Liver (tissue), 9 donors: ENCODE measurements around the gene IGFBP1. TPM values are rescaled to one million over a fixed set of nuclear protein-coding genes. Genes with fewer than 3 reads are reported as not detected.
A peak's percentile ranks its signal among the peaks of the same experiment; 100 is the strongest.

Experiments used
- DNase-seq: peaks from one replicate; pipeline ENCODE4 v3.0.0-alpha.2; 2017; ENCODE audit warnings: low spot score
- H3K27ac ChIP-seq, 2 donors: one replicate each; pipeline ENCODE4 v1.7.0; 2013; ENCODE audit warnings: inconsistent platforms in 2 of 2, low read length in 2 of 2, control low read depth in 1 of 2, low read depth in 1 of 2, mild to moderate bottlenecking in 1 of 2
- H3K27me3 ChIP-seq, 4 donors: one replicate each; pipeline versions ENCODE4 v1.6.1 to v1.7.0; 2013; ENCODE audit warnings: low read length in 3 of 4, inconsistent platforms in 1 of 4, mild to moderate bottlenecking in 1 of 4, moderate library complexity in 1 of 4; ENCODE audit not compliant: control insufficient read depth in 4 of 4, insufficient read depth in 4 of 4
- H3K36me3 ChIP-seq, 4 donors: one replicate each; pipeline versions ENCODE4 v1.6.1 to v1.7.0; 2013; ENCODE audit warnings: low read length in 3 of 4, mild to moderate bottlenecking in 3 of 4, low read depth in 1 of 4, moderate library complexity in 1 of 4; ENCODE audit not compliant: control insufficient read depth in 4 of 4, insufficient read depth in 3 of 4
- H3K4me1 ChIP-seq, 4 donors: one replicate each; pipeline versions ENCODE4 v1.6.1 to v1.7.0; 2013; ENCODE audit warnings: low read length in 3 of 4, mild to moderate bottlenecking in 3 of 4, moderate library complexity in 1 of 4; ENCODE audit not compliant: control insufficient read depth in 4 of 4, insufficient read depth in 4 of 4
- H3K4me3 ChIP-seq, 3 donors: one replicate each; pipeline versions ENCODE4 v1.6.1 to v1.7.0; 2013; ENCODE audit warnings: low read length in 3 of 3, control low read depth in 1 of 3, low read depth in 1 of 3, mild to moderate bottlenecking in 1 of 3
- H3K9ac ChIP-seq, 2 donors: one replicate each; pipeline ENCODE4 v1.7.0; 2013; ENCODE audit warnings: low read length in 2 of 2, mild to moderate bottlenecking in 2 of 2, moderate library complexity in 2 of 2, control low read depth in 1 of 2, low read depth in 1 of 2
- H3K9me3 ChIP-seq, 4 donors: one replicate each; pipeline versions ENCODE4 v1.6.1 to v1.7.0; 2013; ENCODE audit warnings: low read length in 3 of 4; ENCODE audit not compliant: control insufficient read depth in 4 of 4
- ATF3 ChIP-seq: IDR thresholded peaks from 2 replicates; pipeline ENCODE4 v1.6.1; 2016; ENCODE audit warnings: antibody characterized with exemption
- CTCF ChIP-seq: fragments of 150-350 bp; IDR thresholded peaks from 2 replicates; pipeline ENCODE4 v1.5.1; 2017; ENCODE audit warnings: improper control_type of control experiment, low read depth, low read length; ENCODE audit not compliant: missing input control
- EGR1 ChIP-seq, 2 donors: IDR thresholded peaks; 2 replicates each; pipeline ENCODE4 v1.6.1; 2016 to 2018; ENCODE audit warnings: antibody characterized with exemption in 2 of 2, low read depth in 2 of 2
- FOXA1 ChIP-seq: IDR thresholded peaks from 2 replicates; pipeline ENCODE4 v1.6.1; 2016; ENCODE audit warnings: antibody characterized with exemption
- FOXA2 ChIP-seq: IDR thresholded peaks from 2 replicates; pipeline ENCODE4 v1.6.1; 2016; ENCODE audit warnings: antibody characterized with exemption
- GABPA ChIP-seq, 2 donors: IDR thresholded peaks in 1 of 2; conservative IDR thresholded peaks in 1 of 2; 2 replicates each; pipeline ENCODE4 v1.6.1; 2016; ENCODE audit warnings: antibody characterized with exemption in 2 of 2, mild to moderate bottlenecking in 1 of 2, moderate library complexity in 1 of 2
- HNF4A ChIP-seq, 2 donors: conservative IDR thresholded peaks; 2 replicates each; pipeline ENCODE4 v1.6.1; 2016; ENCODE audit warnings: antibody characterized with exemption in 2 of 2, mild to moderate bottlenecking in 2 of 2
- HNF4G ChIP-seq: IDR thresholded peaks from 2 replicates; pipeline ENCODE4 v1.6.1; 2016; ENCODE audit warnings: antibody characterized with exemption
- JUND ChIP-seq, 2 donors: IDR thresholded peaks; 2 replicates each; pipeline ENCODE4 v1.6.1; 2016; ENCODE audit warnings: antibody characterized with exemption in 2 of 2
- MAX ChIP-seq: IDR thresholded peaks from 2 replicates; pipeline ENCODE4 v1.6.1; 2016; ENCODE audit warnings: antibody characterized with exemption
- NR2F2 ChIP-seq: IDR thresholded peaks from 2 replicates; pipeline ENCODE4 v1.6.1; 2016; ENCODE audit warnings: antibody characterized with exemption
- RAD21 ChIP-seq, 2 donors: IDR thresholded peaks; 2 replicates each; pipeline ENCODE4 v1.6.1; 2016; ENCODE audit warnings: antibody characterized with exemption in 2 of 2, mild to moderate bottlenecking in 2 of 2
- REST ChIP-seq: IDR thresholded peaks from 2 replicates; pipeline ENCODE4 v1.6.1; 2016; ENCODE audit warnings: antibody characterized with exemption, mild to moderate bottlenecking
- RXRA ChIP-seq, 2 donors: IDR thresholded peaks; 2 replicates each; pipeline ENCODE4 v1.6.1; 2017 to 2018; ENCODE audit warnings: antibody characterized with exemption in 2 of 2, mild to moderate bottlenecking in 1 of 2
- SP1 ChIP-seq: IDR thresholded peaks from 2 replicates; pipeline ENCODE4 v1.6.1; 2018; ENCODE audit warnings: antibody characterized with exemption, mild to moderate bottlenecking
- TAF1 ChIP-seq: conservative IDR thresholded peaks from 2 replicates; pipeline ENCODE4 v1.6.1; 2016; ENCODE audit warnings: antibody characterized with exemption, mild to moderate bottlenecking
- YY1 ChIP-seq: IDR thresholded peaks from 2 replicates; pipeline ENCODE4 v1.6.1; 2016; ENCODE audit warnings: antibody characterized with exemption, mild to moderate bottlenecking
- ZBTB33 ChIP-seq: IDR thresholded peaks from 2 replicates; pipeline ENCODE4 v1.6.1; 2016; ENCODE audit warnings: antibody characterized with exemption
- whole genome bisulfite sequencing: extraction: QIAGEN DNeasy Blood & Tissue Kit; methylation state at CpG from one replicate; pipeline ENCODE4 v1.1.7; 2013; 5-methylcytosine and 5-hydroxymethylcytosine counted together
- polyA plus RNA-seq, 2 donors: library from polyadenylated mRNA; stranded (reverse) in 1 of 2; unstranded in 1 of 2; fragments of 200-250 nt in 1 of 2; fragments of >200 nt in 1 of 2; fragmentation: Nextera tagmentation in 1 of 2; extraction: Ambion mirVana in 1 of 2; gene quantifications; one replicate each; pipeline versions ENCODE4 v1.2.1 to v1.2.3, GENCODE V29; 2013 to 2015
- total RNA-seq, 2 donors: library from RNA; depleted of rRNA; stranded (reverse); fragments of >200 nt; gene quantifications; one replicate each; pipeline ENCODE4 v1.2.3, GENCODE V29; 2014
- donor health status: healthy.
- donor health status: healthy.
- donor health status: healthy.
- donor health status: healthy.
- donor health status: healthy.

The IGFBP1 gene
- total and polyA plus RNA-seq, 4 donors = 3.5 to 234 (median 63.6) TPM

GRCh38 chr7:45893374-45893995, 5.2 kb downstream of the IGFBP1 start:
- no peaks in the 10 kb centered on the region for H3K27me3 ChIP-seq
- peak overlapping the region in 1 of 2 donors; percentile 56 for H3K27ac ChIP-seq
- H3K9me3 ChIP-seq = no peaks in the 10 kb centered on the region
- H3K4me3 ChIP-seq = no peak overlapping the region
- H3K9ac ChIP-seq = no peak overlapping the region
- TF ChIP-seq EGR1 (IDR thresholded peaks at IDR 0.05; ENCODE audit: low read depth in 2 of 2) (peak in 1 of 2 donors; percentile 57), JUND (IDR thresholded peaks at IDR 0.05) (peak in 1 of 2 donors; percentile 65), CTCF (no peak), NR2F2 (peak; percentile 37), ZBTB33 (no peak), GABPA (IDR thresholded peaks at IDR 0.05 in 1 of 2, conservative IDR thresholded peaks at IDR 0.05 in 1 of 2) (no peak), REST (no peak), ATF3 (no peak), FOXA2 (peak; percentile 71), FOXA1 (peak; percentile 51), RAD21 (IDR thresholded peaks at IDR 0.05) (no peak), YY1 (no peak), MAX (no peak), TAF1 (no peak), HNF4G (peak; percentile 6), RXRA (IDR thresholded peaks at IDR 0.05) (peak in 1 of 2 donors; percentile 37), HNF4A (conservative IDR thresholded peaks at IDR 0.05) (peak; percentile 6 to 46), SP1 (peak; percentile 23)
- no peak for DNase-seq
- H3K4me1 ChIP-seq = peaks cover 0 to 9% (median 3%) of the 10 kb centered on the region in 4 donors
- peaks cover 0 to 9% (median 0%) of the 10 kb centered on the region in 4 donors for H3K36me3 ChIP-seq
- WGBS = 54% methylated on average over 5 of the region's 5 CpGs
